ENCODE measurements around the gene CNGA3.

DNA sequence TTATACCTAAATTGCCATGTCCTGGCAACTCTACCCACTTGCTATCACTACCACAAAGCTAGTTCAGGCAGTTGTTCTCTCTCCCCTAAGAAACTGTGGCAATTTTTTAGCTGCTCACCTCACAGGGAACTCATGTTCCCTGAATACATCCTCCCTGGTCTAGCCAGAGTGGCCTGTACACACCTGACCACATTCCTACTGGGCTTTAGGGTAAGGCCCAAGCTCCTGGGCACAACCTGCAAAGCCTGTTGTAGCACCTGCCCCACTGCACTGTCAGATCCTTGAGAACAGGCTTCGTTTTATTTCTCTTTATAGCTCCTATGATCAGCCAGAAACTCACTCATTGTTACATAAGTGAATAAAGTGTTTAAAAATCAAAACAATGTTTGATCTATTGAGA lies 21.5 kb downstream of the CNGA3 start:
- TF ChIP-seq, protein P1, sequence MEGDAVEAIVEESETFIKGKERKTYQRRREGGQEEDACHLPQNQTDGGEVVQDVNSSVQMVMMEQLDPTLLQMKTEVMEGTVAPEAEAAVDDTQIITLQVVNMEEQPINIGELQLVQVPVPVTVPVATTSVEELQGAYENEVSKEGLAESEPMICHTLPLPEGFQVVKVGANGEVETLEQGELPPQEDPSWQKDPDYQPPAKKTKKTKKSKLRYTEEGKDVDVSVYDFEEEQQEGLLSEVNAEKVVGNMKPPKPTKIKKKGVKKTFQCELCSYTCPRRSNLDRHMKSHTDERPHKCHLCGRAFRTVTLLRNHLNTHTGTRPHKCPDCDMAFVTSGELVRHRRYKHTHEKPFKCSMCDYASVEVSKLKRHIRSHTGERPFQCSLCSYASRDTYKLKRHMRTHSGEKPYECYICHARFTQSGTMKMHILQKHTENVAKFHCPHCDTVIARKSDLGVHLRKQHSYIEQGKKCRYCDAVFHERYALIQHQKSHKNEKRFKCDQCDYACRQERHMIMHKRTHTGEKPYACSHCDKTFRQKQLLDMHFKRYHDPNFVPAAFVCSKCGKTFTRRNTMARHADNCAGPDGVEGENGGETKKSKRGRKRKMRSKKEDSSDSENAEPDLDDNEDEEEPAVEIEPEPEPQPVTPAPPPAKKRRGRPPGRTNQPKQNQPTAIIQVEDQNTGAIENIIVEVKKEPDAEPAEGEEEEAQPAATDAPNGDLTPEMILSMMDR (IDR thresholded peaks at IDR 0.05), result no peak
- TF ChIP-seq POLR2A (IDR thresholded peaks at IDR 0.05), result no peak
